HG03521 (cell line): Measurements from ENCODE around the gene ACSF2.

Source experiments
- ATAC-seq: cut with Tn5 transposase; IDR thresholded peaks from one replicate; pipeline ENCODE4 v1.9.1; 2021; ENCODE audit warnings: mild to moderate bottlenecking, moderate library complexity; ENCODE audit not compliant: unreplicated experiment

Gene ACSF2

GRCh38 chr17:50437409-50437808 is 11.4 kb downstream of the ACSF2 start:
- ATAC-seq = no peak

GRCh38 chr17:50439008-50439407 is 13.0 kb downstream of the ACSF2 start:
- ATAC-seq = no peak

- ATAC-seq = no peak
Observed at GRCh38 chr17:50440172-50440837, 14.3 kb downstream of the ACSF2 start.

- ATAC-seq = no peak
Observed at GRCh38 chr17:50440838-50441829, 15.1 kb downstream of the ACSF2 start.

- no peak for ATAC-seq
Observed at GRCh38 chr17:50443505-50443974, 17.5 kb downstream of the ACSF2 start.

- no peak for ATAC-seq
Observed at GRCh38 chr17:50444841-50445715, 19.1 kb downstream of the ACSF2 start.

- no peak for ATAC-seq
Observed at GRCh38 chr17:50445730-50446325, 19.8 kb downstream of the ACSF2 start.

GRCh38 chr17:50447870-50448595 is 22.0 kb downstream of the ACSF2 start:
- no peak for ATAC-seq

GRCh38 chr17:50448643-50449042 is 22.6 kb downstream of the ACSF2 start:
- ATAC-seq = no peak

- ATAC-seq = no peak
Observed at GRCh38 chr17:50451943-50452629, 26.1 kb downstream of the ACSF2 start.

- no peak for ATAC-seq
Observed at GRCh38 chr17:50452630-50453300, 26.7 kb downstream of the ACSF2 start.

GRCh38 chr17:50453901-50454300 is 27.9 kb downstream of the ACSF2 start:
- ATAC-seq = no peak

GRCh38 chr17:50457621-50458020 is 31.6 kb downstream of the ACSF2 start:
- ATAC-seq = no peak

- ATAC-seq = no peak
Observed at GRCh38 chr17:50458270-50458669, 32.3 kb downstream of the ACSF2 start.

- ATAC-seq = no peak
Observed at GRCh38 chr17:50458701-50459676, 33.0 kb downstream of the ACSF2 start.

GRCh38 chr17:50459756-50460155 is 33.7 kb downstream of the ACSF2 start:
- no peak for ATAC-seq

- ATAC-seq = no peak
Observed at GRCh38 chr17:50460831-50461526, 35.0 kb downstream of the ACSF2 start.
